ENCODE data around the gene CCDC89. TPM values are rescaled to one million over a fixed set of nuclear protein-coding genes. Genes with fewer than 3 reads are reported as not detected.

The CCDC89 gene
- total and polyA plus RNA-seq, 2 experiments from 2014 or later: 0.31 TPM; not detected in 1

DNA sequence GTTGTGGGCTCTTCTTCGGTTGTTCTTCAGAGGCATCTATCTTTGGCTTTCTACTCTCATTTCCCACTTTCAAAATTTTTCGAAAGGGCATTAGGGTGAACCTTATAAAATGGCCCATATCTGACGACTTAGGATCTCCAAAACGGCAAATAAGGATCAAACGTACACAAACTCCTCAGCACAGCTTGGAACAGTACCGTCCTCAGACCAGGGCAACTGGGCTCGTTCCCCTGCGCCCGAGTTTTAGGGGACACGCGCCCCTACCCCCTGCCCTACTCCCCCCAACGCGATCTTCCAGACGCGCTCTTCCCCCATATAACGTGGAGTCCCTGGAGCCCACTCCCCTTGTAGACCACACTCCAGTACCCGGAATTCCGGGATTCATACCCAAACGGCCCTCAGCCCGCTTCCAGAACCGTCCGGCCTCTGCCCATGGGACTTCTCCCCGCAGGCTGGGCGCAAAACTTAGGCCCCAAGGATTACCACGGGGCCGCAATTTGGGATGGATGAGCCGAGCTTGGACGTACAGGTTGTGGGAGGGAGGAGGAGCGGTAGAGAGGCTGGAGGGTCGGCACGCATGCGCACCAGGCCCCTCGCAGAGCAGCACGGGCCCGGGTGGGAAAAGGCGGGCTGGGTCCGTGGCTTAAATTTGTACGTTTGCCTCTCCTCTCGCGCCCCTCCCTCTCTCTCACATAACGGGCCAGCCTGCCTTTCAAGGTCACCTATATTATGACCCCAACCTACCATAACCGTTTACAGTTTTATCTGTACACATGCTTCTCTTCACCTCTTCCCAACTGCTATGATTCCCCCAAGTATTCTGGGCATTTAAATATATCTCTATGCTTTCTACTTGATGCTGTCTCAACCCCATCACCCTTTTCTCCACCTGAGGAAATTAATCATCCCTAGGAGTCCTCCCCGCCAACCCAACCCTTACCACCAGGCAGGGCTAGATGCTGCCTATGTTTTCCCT, 3.4 kb downstream of the CCDC89 start:
- TF ChIP-seq EZH2 (IDR thresholded peaks at IDR 0.05; ENCODE audit: low read depth, unreplicated experiment): no peak
- TF ChIP-seq ZNF462 (CRISPR knock-in tag; IDR thresholded peaks at IDR 0.05): no peak
- TF ChIP-seq ZNF331 (CRISPR knock-in tag; IDR thresholded peaks at IDR 0.05; ENCODE audit: low read depth): no peak
- no peak for TF ChIP-seq ETS1 (IDR thresholded peaks at IDR 0.05)
- no peak for TF ChIP-seq CREB1 (CRISPR knock-in tag; IDR thresholded peaks at IDR 0.05; ENCODE audit: low read depth)
- no peak for TF ChIP-seq POLR2AphosphoS5 (IDR thresholded peaks at IDR 0.05; ENCODE audit: low read depth)
- no peak for TF ChIP-seq REST (IDR thresholded peaks at IDR 0.05; ENCODE audit: unreplicated experiment)
- no peak for TF ChIP-seq CTCF (conservative IDR thresholded peaks at IDR 0.05; ENCODE audit: low read depth in 2 of 2)
- TF ChIP-seq STAT1 (IDR thresholded peaks at IDR 0.05; ENCODE audit: unreplicated experiment): no peak
- TF ChIP-seq EZH2phosphoT487 (IDR thresholded peaks at IDR 0.05; ENCODE audit: unreplicated experiment): no peak
- TF ChIP-seq JUNB (IDR thresholded peaks at IDR 0.05; ENCODE audit: unreplicated experiment): no peak
- no peak for TF ChIP-seq NANOG (IDR thresholded peaks at IDR 0.05; ENCODE audit: borderline replicate concordance)
- TF ChIP-seq ZNF114 (CRISPR knock-in tag; IDR thresholded peaks at IDR 0.05): no peak
- DNase-seq (ENCODE audit: low spot score): no peak
- H3K27ac Mint-ChIP-seq: no peak overlapping the region

More for the DNA sequence above, 3.4 kb downstream of the CCDC89 start:
- ATAC-seq: peak; percentile 24; the same call in 2 of the 3 replicates
- no peaks in the 10 kb centered on the region for H3K9me2 ChIP-seq (ENCODE audit: insufficient read depth)
- Mint-ChIP-seq H3K4me3 (no peak overlapping the region), H3K36me3 (ENCODE audit: low read depth) (no peaks in the 10 kb centered on the region; the same call in 2 of the 3 replicates), H3K4me1 (peaks cover 20% of the 10 kb centered on the region), H3K27me3 (ENCODE audit: insufficient read depth, low read depth, poor library complexity) (peaks cover 2% of the 10 kb centered on the region), H3K9me3 (no peaks in the 10 kb centered on the region)
- H3K4me1 ChIP-seq (ENCODE audit: insufficient read depth): peaks cover 9% of the 10 kb centered on the region
- no peaks in the 10 kb centered on the region for H3K36me3 ChIP-seq (ENCODE audit: insufficient read depth)
- no peak overlapping the region for H3K4me3 ChIP-seq
- no peak overlapping the region for H3K4me2 ChIP-seq
- H3K79me2 ChIP-seq (replicated peaks; ENCODE audit: insufficient read depth): no peaks in the 10 kb centered on the region
- peak overlapping the region; percentile 74; the same call in 1 of the 2 replicates for H2AFZ ChIP-seq
- H3K27me3 ChIP-seq (ENCODE audit: insufficient read depth): no peaks in the 10 kb centered on the region
- H3K27ac ChIP-seq (ENCODE audit: low read depth): no peak overlapping the region
- no peaks in the 10 kb centered on the region for H4K20me1 ChIP-seq (replicated peaks; ENCODE audit: insufficient read depth)
- H3F3A ChIP-seq (replicated peaks; ENCODE audit: low read depth): no peaks in the 10 kb centered on the region

Measured in GM23338 (cell line).